ENCODE data around the gene CACNA1I.

DNA sequence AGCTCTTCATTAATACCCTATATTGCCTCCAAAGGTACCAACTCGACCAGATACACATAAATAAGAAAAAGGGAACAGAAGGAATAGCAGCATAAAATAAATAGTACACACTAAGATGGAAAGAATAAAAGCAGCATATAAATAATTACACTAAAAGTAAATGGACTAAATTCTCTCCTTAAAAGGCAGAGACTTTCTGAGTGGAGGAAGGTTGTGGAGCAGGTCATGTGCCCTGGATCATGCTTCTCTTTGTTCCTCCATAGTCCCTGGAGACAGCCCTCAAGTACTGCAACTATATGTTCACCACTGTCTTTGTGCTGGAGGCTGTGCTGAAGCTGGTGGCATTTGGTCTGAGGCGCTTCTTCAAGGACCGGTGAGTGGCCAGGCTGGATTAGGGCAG is 101.4 kb downstream of the CACNA1I start:
- TF ChIP-seq, protein P1, sequence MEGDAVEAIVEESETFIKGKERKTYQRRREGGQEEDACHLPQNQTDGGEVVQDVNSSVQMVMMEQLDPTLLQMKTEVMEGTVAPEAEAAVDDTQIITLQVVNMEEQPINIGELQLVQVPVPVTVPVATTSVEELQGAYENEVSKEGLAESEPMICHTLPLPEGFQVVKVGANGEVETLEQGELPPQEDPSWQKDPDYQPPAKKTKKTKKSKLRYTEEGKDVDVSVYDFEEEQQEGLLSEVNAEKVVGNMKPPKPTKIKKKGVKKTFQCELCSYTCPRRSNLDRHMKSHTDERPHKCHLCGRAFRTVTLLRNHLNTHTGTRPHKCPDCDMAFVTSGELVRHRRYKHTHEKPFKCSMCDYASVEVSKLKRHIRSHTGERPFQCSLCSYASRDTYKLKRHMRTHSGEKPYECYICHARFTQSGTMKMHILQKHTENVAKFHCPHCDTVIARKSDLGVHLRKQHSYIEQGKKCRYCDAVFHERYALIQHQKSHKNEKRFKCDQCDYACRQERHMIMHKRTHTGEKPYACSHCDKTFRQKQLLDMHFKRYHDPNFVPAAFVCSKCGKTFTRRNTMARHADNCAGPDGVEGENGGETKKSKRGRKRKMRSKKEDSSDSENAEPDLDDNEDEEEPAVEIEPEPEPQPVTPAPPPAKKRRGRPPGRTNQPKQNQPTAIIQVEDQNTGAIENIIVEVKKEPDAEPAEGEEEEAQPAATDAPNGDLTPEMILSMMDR (IDR thresholded peaks at IDR 0.05) = no peak
- TF ChIP-seq, protein P2, sequence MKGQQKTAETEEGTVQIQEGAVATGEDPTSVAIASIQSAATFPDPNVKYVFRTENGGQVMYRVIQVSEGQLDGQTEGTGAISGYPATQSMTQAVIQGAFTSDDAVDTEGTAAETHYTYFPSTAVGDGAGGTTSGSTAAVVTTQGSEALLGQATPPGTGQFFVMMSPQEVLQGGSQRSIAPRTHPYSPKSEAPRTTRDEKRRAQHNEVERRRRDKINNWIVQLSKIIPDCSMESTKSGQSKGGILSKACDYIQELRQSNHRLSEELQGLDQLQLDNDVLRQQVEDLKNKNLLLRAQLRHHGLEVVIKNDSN (CRISPR knock-in tag; IDR thresholded peaks at IDR 0.05) = no peak
- TF ChIP-seq, protein P3, sequence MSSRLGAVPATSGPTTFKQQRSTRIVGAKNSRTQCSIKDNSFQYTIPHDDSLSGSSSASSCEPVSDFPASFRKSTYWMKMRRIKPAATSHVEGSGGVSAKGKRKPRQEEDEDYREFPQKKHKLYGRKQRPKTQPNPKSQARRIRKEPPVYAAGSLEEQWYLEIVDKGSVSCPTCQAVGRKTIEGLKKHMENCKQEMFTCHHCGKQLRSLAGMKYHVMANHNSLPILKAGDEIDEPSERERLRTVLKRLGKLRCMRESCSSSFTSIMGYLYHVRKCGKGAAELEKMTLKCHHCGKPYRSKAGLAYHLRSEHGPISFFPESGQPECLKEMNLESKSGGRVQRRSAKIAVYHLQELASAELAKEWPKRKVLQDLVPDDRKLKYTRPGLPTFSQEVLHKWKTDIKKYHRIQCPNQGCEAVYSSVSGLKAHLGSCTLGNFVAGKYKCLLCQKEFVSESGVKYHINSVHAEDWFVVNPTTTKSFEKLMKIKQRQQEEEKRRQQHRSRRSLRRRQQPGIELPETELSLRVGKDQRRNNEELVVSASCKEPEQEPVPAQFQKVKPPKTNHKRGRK (CRISPR knock-in tag; IDR thresholded peaks at IDR 0.05; ENCODE audit: borderline replicate concordance) = no peak
- TF ChIP-seq, protein P4, sequence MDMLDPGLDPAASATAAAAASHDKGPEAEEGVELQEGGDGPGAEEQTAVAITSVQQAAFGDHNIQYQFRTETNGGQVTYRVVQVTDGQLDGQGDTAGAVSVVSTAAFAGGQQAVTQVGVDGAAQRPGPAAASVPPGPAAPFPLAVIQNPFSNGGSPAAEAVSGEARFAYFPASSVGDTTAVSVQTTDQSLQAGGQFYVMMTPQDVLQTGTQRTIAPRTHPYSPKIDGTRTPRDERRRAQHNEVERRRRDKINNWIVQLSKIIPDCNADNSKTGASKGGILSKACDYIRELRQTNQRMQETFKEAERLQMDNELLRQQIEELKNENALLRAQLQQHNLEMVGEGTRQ (CRISPR knock-in tag; IDR thresholded peaks at IDR 0.05) = no peak
- TF ChIP-seq ZNF138 (CRISPR knock-in tag; conservative IDR thresholded peaks at IDR 0.05) (no peak), ZNF317 (CRISPR knock-in tag; IDR thresholded peaks at IDR 0.05; ENCODE audit: borderline replicate concordance, low read depth) (no peak), ZBTB21 (CRISPR knock-in tag; IDR thresholded peaks at IDR 0.05; ENCODE audit: borderline replicate concordance) (no peak), CBFB (CRISPR knock-in tag; IDR thresholded peaks at IDR 0.05; ENCODE audit: low read depth) (no peak), SP1 (CRISPR knock-in tag; conservative IDR thresholded peaks at IDR 0.05) (no peak)
- TF ChIP-seq, protein P5, sequence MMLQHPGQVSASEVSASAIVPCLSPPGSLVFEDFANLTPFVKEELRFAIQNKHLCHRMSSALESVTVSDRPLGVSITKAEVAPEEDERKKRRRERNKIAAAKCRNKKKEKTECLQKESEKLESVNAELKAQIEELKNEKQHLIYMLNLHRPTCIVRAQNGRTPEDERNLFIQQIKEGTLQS (CRISPR knock-in tag; conservative IDR thresholded peaks at IDR 0.05) = no peak
- TF ChIP-seq, protein P6, sequence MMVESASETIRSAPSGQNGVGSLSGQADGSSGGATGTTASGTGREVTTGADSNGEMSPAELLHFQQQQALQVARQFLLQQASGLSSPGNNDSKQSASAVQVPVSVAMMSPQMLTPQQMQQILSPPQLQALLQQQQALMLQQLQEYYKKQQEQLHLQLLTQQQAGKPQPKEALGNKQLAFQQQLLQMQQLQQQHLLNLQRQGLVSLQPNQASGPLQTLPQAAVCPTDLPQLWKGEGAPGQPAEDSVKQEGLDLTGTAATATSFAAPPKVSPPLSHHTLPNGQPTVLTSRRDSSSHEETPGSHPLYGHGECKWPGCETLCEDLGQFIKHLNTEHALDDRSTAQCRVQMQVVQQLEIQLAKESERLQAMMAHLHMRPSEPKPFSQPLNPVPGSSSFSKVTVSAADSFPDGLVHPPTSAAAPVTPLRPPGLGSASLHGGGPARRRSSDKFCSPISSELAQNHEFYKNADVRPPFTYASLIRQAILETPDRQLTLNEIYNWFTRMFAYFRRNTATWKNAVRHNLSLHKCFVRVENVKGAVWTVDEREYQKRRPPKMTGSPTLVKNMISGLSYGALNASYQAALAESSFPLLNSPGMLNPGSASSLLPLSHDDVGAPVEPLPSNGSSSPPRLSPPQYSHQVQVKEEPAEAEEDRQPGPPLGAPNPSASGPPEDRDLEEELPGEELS (CRISPR knock-in tag; IDR thresholded peaks at IDR 0.05) = no peak
- TF ChIP-seq, protein P7, sequence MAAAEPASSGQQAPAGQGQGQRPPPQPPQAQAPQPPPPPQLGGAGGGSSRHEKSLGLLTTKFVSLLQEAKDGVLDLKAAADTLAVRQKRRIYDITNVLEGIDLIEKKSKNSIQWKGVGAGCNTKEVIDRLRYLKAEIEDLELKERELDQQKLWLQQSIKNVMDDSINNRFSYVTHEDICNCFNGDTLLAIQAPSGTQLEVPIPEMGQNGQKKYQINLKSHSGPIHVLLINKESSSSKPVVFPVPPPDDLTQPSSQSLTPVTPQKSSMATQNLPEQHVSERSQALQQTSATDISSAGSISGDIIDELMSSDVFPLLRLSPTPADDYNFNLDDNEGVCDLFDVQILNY (CRISPR knock-in tag; IDR thresholded peaks at IDR 0.05) = no peak
